K562 (cell line): ENCODE measurements around the gene GPR75. TPM values are rescaled to one million over a fixed set of nuclear protein-coding genes. Genes with fewer than 3 reads are reported as not detected.

ENCODE experiments used
- ATAC-seq: fragments of 200-7000 bp; cut with Tn5 transposase; 3 replicates; pipeline ENCODE4 v1.9.1; 2020; ENCODE audit warnings: moderate library complexity
- Bru-seq: library from RNA; stranded (reverse); fragments of 400-500 nt; gene quantifications from one replicate; lab custom pipeline; 2021; lab: Mats Ljungman, UMichigan
- BruChase-seq, 2 experiments: library from RNA; stranded (reverse); fragments of 400-500 nt; gene quantifications; one replicate each; lab custom pipeline; 2021; lab: Mats Ljungman, UMichigan
- BruUV-seq: library from RNA; stranded (reverse); fragments of 400-500 nt; replicated peaks from 2 replicates; lab custom pipeline; 2021; lab: Mats Ljungman, UMichigan
- CTCF ChIA-PET: fragments of 300-600 bp; formaldehyde crosslinking; extraction: SDS; loops from one replicate; lab custom pipeline; 2021; ENCODE audit warnings: low intra/inter-chr PET ratio; lab: Yijun Ruan, JAX
- POLR2A ChIA-PET: fragments of 300-600, 350-650 bp; sonication (Branson Sonifier 250); formaldehyde crosslinking; extraction: SDS; loops from one replicate; lab custom pipeline; 2021; ENCODE audit warnings: antibody characterized with exemption, inconsistent platforms; lab: Yijun Ruan, JAX
- DNase-seq, 4 experiments: peaks; one replicate each; pipeline versions ENCODE4 v3.0.0 to v3.0.0-alpha.2; 2011 to 2018; ENCODE audit warnings: low spot score in 3 of 4, mixed read lengths in 3 of 4; ENCODE audit errors: extremely low read depth in 1 of 4
- FAIRE-seq: peaks from 2 replicates; lab custom pipeline; 2011; peaks lifted over from hg19 to GRCh38; lab: Jason Lieb, UNC
- H2AFZ ChIP-seq: 2 replicates; pipeline ENCODE4 v1.6.0; 2011; ENCODE audit warnings: low read depth, low read length, control low read depth, inconsistent platforms
- H3K27ac ChIP-seq: fragments of 200-600 bp; 3 replicates; pipeline ENCODE4 v1.8.0; 2011; ENCODE audit warnings: low read depth, mild to moderate bottlenecking, control low read depth, inconsistent platforms, low read length, moderate library complexity, mixed read lengths; ENCODE audit errors: extremely low read depth
- H3K27me3 ChIP-seq, 2 experiments: fragments of 300-600 bp in 1 of 2; 2 replicates in 1 of 2; 3 replicates in 1 of 2; pipeline versions ENCODE4 v1.6.0 to v1.8.0; 2011; ENCODE audit warnings: inconsistent platforms in 2 of 2, low read length in 2 of 2, mild to moderate bottlenecking in 1 of 2, mixed read lengths in 1 of 2, moderate library complexity in 1 of 2; ENCODE audit not compliant: control insufficient read depth in 2 of 2, insufficient read depth in 2 of 2
- H3K36me3 ChIP-seq: fragments of 300-600 bp; 3 replicates; pipeline ENCODE4 v1.8.0; 2011; ENCODE audit warnings: mild to moderate bottlenecking, low read length, inconsistent platforms; ENCODE audit not compliant: control insufficient read depth, insufficient read depth
- H3K4me1 ChIP-seq, 2 experiments: fragments of 200-600 bp in 1 of 2; replicated peaks in 1 of 2; 2 replicates in 1 of 2; 3 replicates in 1 of 2; pipeline versions ENCODE4 v1.5.1 to v1.8.0; 2011; ENCODE audit warnings: inconsistent platforms in 2 of 2, low read length in 2 of 2, mild to moderate bottlenecking in 1 of 2, mixed read lengths in 1 of 2, moderate library complexity in 1 of 2; ENCODE audit not compliant: control insufficient read depth in 2 of 2, insufficient read depth in 2 of 2
- H3K4me2 ChIP-seq: 2 replicates; pipeline ENCODE4 v1.6.1; 2011; ENCODE audit warnings: low read length, control low read depth, inconsistent platforms, mixed read lengths; ENCODE audit not compliant: insufficient read depth
- H3K4me3 ChIP-seq: fragments of 200-600 bp; sonication (generic), shearing (Covaris generic); 2 replicates; pipeline ENCODE4 v1.5.1; 2016; ENCODE audit warnings: control low read depth, inconsistent platforms
- H3K79me2 ChIP-seq: fragments of 200-600 bp; 3 replicates; pipeline ENCODE4 v1.8.0; 2011; ENCODE audit warnings: low read length, inconsistent platforms; ENCODE audit not compliant: control insufficient read depth, insufficient read depth
- H3K9ac ChIP-seq, 2 experiments: 2 replicates each; pipeline versions ENCODE4 v1.6.0 to v1.6.1; 2011; ENCODE audit warnings: low read depth in 2 of 2, low read length in 2 of 2, control low read depth in 1 of 2, inconsistent platforms in 1 of 2, mild to moderate bottlenecking in 1 of 2, mixed read lengths in 1 of 2; ENCODE audit not compliant: insufficient read depth in 1 of 2
- H3K9me1 ChIP-seq: one replicate; pipeline ENCODE4 v1.6.0; 2011; ENCODE audit warnings: inconsistent platforms, mild to moderate bottlenecking, low read length, moderate library complexity; ENCODE audit not compliant: control insufficient read depth, insufficient read depth
- H3K9me3 ChIP-seq: replicated peaks from 2 replicates; pipeline ENCODE4 v1.5.1; 2011; ENCODE audit warnings: low read depth, low read length, inconsistent platforms; ENCODE audit not compliant: control insufficient read depth, insufficient read depth
- H4K20me1 ChIP-seq: replicated peaks from 2 replicates; pipeline ENCODE4 v1.6.1; 2011; ENCODE audit warnings: low read length, inconsistent platforms, mixed read lengths; ENCODE audit not compliant: control insufficient read depth, insufficient read depth
- HNRNPL ChIP-seq: fragments of 200-400 bp; formaldehyde crosslinking; IDR thresholded peaks from 2 replicates; pipeline ENCODE4 v1.6.1; 2017; ENCODE audit warnings: low read depth, mild to moderate bottlenecking, low read length
- PHF20 ChIP-seq: fragments of 450-650 bp; IDR thresholded peaks from 2 replicates; pipeline ENCODE4 v1.6.1; 2018; ENCODE audit not compliant: partially characterized antibody
- POLR2G ChIP-seq: fragments of 200-400 bp; formaldehyde crosslinking; IDR thresholded peaks from 2 replicates; pipeline ENCODE4 v1.6.1; 2017; ENCODE audit warnings: low read depth, mild to moderate bottlenecking, antibody characterized with exemption, low read length, moderate library complexity
- RBM22 ChIP-seq: fragments of 200-400 bp; formaldehyde crosslinking; IDR thresholded peaks from 2 replicates; pipeline ENCODE4 v1.6.1; 2018; ENCODE audit warnings: low read length, low read depth; ENCODE audit not compliant: poor library complexity, severe bottlenecking
- ZBTB33 ChIP-seq: sonication (generic); formaldehyde crosslinking; IDR thresholded peaks from 2 replicates; pipeline ENCODE4 v1.8.1; 2023; ENCODE audit warnings: mild to moderate bottlenecking, missing genetic modification reagents
- ZNF586 ChIP-seq: fragments of 450-650 bp; formaldehyde crosslinking; conservative IDR thresholded peaks from 2 replicates; pipeline ENCODE4 v1.4.0; 2020; ENCODE audit warnings: mild to moderate bottlenecking, moderate library complexity
- WGBS: fragments of 100-300 bp; shearing (Covaris generic); methylation state at CpG from one replicate; pipeline ENCODE4 v1.1.6; 2016; ENCODE audit warnings: low coverage, mixed read lengths; ENCODE audit not compliant: insufficient coverage; ENCODE audit errors: missing lambda C conversion rate; 5-methylcytosine and 5-hydroxymethylcytosine counted together
- in situ Hi-C: fragments of 300-500 bp; cut with MboI; formaldehyde crosslinking; loops from 4 replicates; pipeline ENCODE4 v1.15.0; 2018; ENCODE audit warnings: inconsistent platforms, mixed read lengths
- intact Hi-C: fragments of 100-400 bp; cut with micrococcal nuclease; formaldehyde crosslinking; loops from 2 replicates; pipeline ENCODE4 v1.14.2; 2022
- long read RNA-seq, 3 experiments: library from polyadenylated mRNA in 2 of 3; library from RNA in 1 of 3; unstranded in 2 of 3; stranded (forward) in 1 of 3; transcript quantifications; one replicate each; pipeline ENCODE4 v2.0.0, GENCODE V29; 2019 to 2022
- polyA minus RNA-seq, 3 experiments: library from RNA; depleted of rRNA, polyadenylated mRNA; stranded (reverse); fragments of >200 nt; gene quantifications; 2 replicates each; pipeline ENCODE4 v1.2.3, GENCODE V29; 2011
- polyA plus RNA-seq, 8 experiments: library from polyadenylated mRNA; depleted of rRNA in 4 of 8; stranded (reverse) in 5 of 8; unstranded in 3 of 8; fragments of >200 nt; fragmentation: Nextera tagmentation in 2 of 8; fragmentation: Illumina TruSeq in 1 of 8; extraction: Ambion mirVana in 2 of 8; extraction: Trizol in 1 of 8; gene quantifications; 2 replicates each; pipeline versions ENCODE4 v1.2.1 to v1.2.3, GENCODE V29; 2011 to 2014; ENCODE audit warnings: inconsistent platforms in 1 of 8, missing spikeins in 1 of 8
- total RNA-seq, 7 experiments: library from RNA; depleted of rRNA in 6 of 7; stranded (reverse); fragments of >200 nt in 6 of 7; fragmentation: Illumina TruSeq in 2 of 7; extraction: Trizol in 2 of 7; gene quantifications; 2 replicates each; pipeline versions ENCODE4 v1.2.1 to v1.2.3, GENCODE V29; 2011 to 2021; ENCODE audit warnings: low replicate concordance in 1 of 7

GPR75 gene
- 33.2 and 38.2 TPM in 2 replicates for total RNA-seq (2011; cell fraction: chromatin; rRNA removed; ENCODE audit: low replicate concordance)
- 13.0 and 13.9 TPM in 2 replicates for total RNA-seq (2011; cell fraction: nucleolus; rRNA removed)
- total RNA-seq (2011; cell fraction: nucleoplasm; rRNA removed), result 14.5 and 17.1 TPM in 2 replicates
- 0.94 and 1.3 TPM in 2 replicates for total RNA-seq (2014; rRNA removed)
- total RNA-seq (2014; rRNA removed; fragmentation: Illumina TruSeq; extraction: Trizol), result 2.5 and 2.9 TPM in 2 replicates
- total RNA-seq (2015; rRNA removed; fragmentation: Illumina TruSeq; extraction: Trizol), result 3.8 and 3.9 TPM in 2 replicates
- 2.2 and 2.3 TPM in 2 replicates for total RNA-seq (2021)
- polyA plus RNA-seq (2011; rRNA removed), result 3.3 and 3.8 TPM in 2 replicates
- 2.6 and 2.9 TPM in 2 replicates for polyA plus RNA-seq (2011; cell fraction: cytosol; rRNA removed)
- 8.2 and 12.4 TPM in 2 replicates for polyA plus RNA-seq (2011; cell fraction: nucleus; rRNA removed)
- 1.4 and 2.0 TPM in 2 replicates for polyA plus RNA-seq (2012)
- 2.5 and 3.1 TPM in 2 replicates for polyA plus RNA-seq (2014; fragmentation: Illumina TruSeq; extraction: Trizol)
- under 1 TPM; 0.10 to 0.17 TPM for polyA plus RNA-seq (2014; fragmentation: Nextera tagmentation; extraction: Ambion mirVana)
- 1.5 and 2.4 TPM in 2 replicates for polyA plus RNA-seq (2014; rRNA removed)
- polyA minus RNA-seq (2011; rRNA and poly(A)+ RNA removed), result 7.6 and 8.6 TPM in 2 replicates
- polyA minus RNA-seq (2011; cell fraction: cytosol; rRNA and poly(A)+ RNA removed), result 1.0 and 1.2 TPM in 2 replicates
- 7.0 and 7.3 TPM in 2 replicates for polyA minus RNA-seq (2011; cell fraction: nucleus; rRNA and poly(A)+ RNA removed)
- percentile 81 among the genes with signal in this experiment for Bru-seq, nascent RNA
- BruChase-seq, experiment 1, labeled RNA remaining after a 2-hour chase, result percentile 87 among the genes with signal in this experiment
- percentile 84 among the genes with signal in this experiment for BruChase-seq, experiment 2, labeled RNA remaining after a 6-hour chase
- long read RNA-seq, experiment 1, result 0 reads
- long read RNA-seq, experiment 2, result 0 reads
- long read RNA-seq, experiment 3, result 0 reads

DNA sequence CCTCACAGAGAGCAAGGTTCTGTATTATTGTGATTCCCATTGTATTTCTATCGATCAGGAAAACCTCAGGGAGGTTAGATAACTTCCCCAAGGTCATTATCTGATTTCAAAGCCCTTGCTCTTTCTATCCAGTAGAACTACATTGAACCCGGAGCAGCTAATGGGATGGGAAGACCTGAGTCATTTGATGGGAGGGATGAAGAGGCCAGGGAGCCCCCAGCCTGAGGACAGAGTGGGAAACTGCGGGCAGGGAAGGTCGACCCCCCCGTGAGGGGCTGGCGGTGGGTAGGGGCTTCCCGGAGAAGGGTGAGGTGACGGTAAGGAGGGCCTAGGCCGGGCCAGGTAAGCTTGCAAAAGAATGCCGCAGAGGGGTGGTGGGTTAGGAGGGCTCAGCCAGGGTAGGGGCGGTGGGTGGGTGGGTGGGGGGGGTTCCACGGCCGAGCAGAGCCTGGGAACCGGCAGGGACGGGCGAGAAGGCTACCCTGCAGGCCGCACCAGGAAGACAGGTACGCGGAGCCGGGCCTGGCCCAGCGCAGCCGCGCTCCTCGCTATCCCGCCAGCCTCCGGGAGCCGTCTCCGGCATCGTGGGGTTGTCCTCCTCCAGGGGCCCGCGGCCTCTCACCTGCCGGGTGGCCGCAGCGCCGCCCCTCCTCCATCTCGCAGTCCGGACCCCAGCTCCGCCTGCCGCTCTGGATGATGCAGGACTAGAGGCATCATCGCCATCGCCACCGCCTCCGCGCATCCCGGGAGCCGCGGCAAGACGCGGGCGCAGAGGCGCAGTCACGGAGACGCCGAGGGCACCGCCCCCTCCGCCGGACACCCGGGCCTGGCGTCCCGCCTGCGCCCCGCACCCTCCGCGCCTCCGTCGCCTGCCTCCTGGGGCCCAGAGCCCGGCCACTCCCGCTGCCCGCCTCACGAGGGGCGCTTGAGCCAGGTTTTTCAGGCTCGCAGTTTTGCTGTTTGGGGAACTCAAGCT lies at the start of gene GPR75:
Gene GPR75 (minus strand): TSS at position 762 of the 976 bp plus-strand sequence. CDS start 5,211 bp downstream, outside the sequence.
- Histone ChIP-seq H2AFZ (no peak within 1 kb of the TSS), H3K27me3 (no peaks in the 10 kb centered on the region), H4K20me1 (no peaks in the 10 kb centered on the region), H3K36me3 (peaks cover 37% of the 10 kb centered on the region; the same call in 2 of the 3 replicates), H3K27ac (no peak within 1 kb of the TSS), H3K79me2 (no peaks in the 10 kb centered on the region), H3K4me1 (no peaks in the 10 kb centered on the region; a peak in 1 of 5 replicates), H3K4me2 (no peak within 1 kb of the TSS), H3K9me3 (no peaks in the 10 kb centered on the region), H3K4me3 (no peak within 1 kb of the TSS), H3K9ac (no peak within 1 kb of the TSS), H3K9me1 (no peaks in the 10 kb centered on the region)
- TF ChIP-seq RBM22 (peak; percentile 31), PHF20 (no peak), POLR2G (peak; percentile 63; the same call in 1 of the 2 replicates), ZNF586 (CRISPR knock-in tag) (no peak), HNRNPL (no peak), ZBTB33 (CRISPR knock-in tag) (peak; percentile 65)
- POLR2A ChIA-PET, result no interaction called here
- ATAC-seq (no peak), FAIRE-seq (no peak), DNase-seq (no peak)
- WGBS, result 92% methylated on average over 16 of the region's 72 CpGs
- intact Hi-C loops, result no loop called here
- in situ Hi-C loops, result no loop called here
- CTCF ChIA-PET, result no interaction called here
- no TSS peak for BruUV-seq
